ENCODE measurements around the gene TFAP2E. TPM values are rescaled to one million over a fixed set of nuclear protein-coding genes. Genes with fewer than 3 reads are reported as not detected.
"Not testable (repeated sequence)": the region's sequence is repeated elsewhere in the genome, so short reads cannot be mapped to it uniquely, and the experiment has no call there.

Gene TFAP2E
- total RNA-seq, 1 experiment from 2014 or later: 0.72 TPM

DNA sequence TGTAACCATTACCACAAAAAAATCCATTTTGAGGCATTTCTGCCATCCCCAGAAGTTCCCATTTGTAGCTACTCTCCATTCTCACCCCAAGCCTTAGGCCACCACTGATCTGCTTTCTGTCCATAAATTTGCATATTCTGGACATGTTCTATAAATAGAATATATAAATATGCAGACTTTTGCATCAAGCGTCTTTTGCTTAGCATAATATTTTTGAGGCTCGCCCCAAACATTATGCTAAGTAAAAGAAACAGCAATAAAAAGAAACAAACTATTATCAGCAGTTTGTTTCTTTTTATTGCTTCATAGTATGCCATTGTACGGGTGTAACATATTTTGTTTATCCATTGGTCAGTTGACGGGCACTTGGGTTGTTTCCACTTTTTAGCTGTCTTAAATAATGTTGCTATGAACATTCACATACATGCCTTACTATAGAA, 7.9 kb downstream of the TFAP2E start:
- no peak overlapping the region for H3K4me3 ChIP-seq
- no peaks in the 10 kb centered on the region for H3K36me3 ChIP-seq (ENCODE audit: low read depth)
- H3K4me2 ChIP-seq: no peak overlapping the region
- no peak overlapping the region for H3K27ac ChIP-seq
- ChIA-PET POLR2A (ENCODE audit: unreplicated experiment) (no interaction called here), CTCF (no interaction called here)
- TF ChIP-seq, protein P1, sequence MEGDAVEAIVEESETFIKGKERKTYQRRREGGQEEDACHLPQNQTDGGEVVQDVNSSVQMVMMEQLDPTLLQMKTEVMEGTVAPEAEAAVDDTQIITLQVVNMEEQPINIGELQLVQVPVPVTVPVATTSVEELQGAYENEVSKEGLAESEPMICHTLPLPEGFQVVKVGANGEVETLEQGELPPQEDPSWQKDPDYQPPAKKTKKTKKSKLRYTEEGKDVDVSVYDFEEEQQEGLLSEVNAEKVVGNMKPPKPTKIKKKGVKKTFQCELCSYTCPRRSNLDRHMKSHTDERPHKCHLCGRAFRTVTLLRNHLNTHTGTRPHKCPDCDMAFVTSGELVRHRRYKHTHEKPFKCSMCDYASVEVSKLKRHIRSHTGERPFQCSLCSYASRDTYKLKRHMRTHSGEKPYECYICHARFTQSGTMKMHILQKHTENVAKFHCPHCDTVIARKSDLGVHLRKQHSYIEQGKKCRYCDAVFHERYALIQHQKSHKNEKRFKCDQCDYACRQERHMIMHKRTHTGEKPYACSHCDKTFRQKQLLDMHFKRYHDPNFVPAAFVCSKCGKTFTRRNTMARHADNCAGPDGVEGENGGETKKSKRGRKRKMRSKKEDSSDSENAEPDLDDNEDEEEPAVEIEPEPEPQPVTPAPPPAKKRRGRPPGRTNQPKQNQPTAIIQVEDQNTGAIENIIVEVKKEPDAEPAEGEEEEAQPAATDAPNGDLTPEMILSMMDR (conservative IDR thresholded peaks at IDR 0.05): no peak
- no peak for TF ChIP-seq EZH2 (IDR thresholded peaks at IDR 0.05; ENCODE audit: low read depth)
- no peaks in the 10 kb centered on the region for H3K9me3 ChIP-seq (ENCODE audit: insufficient read depth, low read depth)
- no peaks in the 10 kb centered on the region for H3K79me2 ChIP-seq (ENCODE audit: low read depth)
- intact Hi-C loops (cut with micrococcal nuclease; ENCODE audit: unreplicated experiment): no loop called here
- H3F3A ChIP-seq (ENCODE audit: insufficient read depth, low read depth): no peaks in the 10 kb centered on the region
- H3K27me3 ChIP-seq (ENCODE audit: insufficient read depth, low read depth): no peaks in the 10 kb centered on the region
- no peaks in the 10 kb centered on the region for H3K9me2 ChIP-seq (ENCODE audit: insufficient read depth)
- H3K4me1 ChIP-seq (replicated peaks; ENCODE audit: insufficient read depth): no peaks in the 10 kb centered on the region
- no peaks in the 10 kb centered on the region for H4K20me1 ChIP-seq (ENCODE audit: insufficient read depth)
- no TSS peak for BruUV-seq (replicated peaks)
- no peak overlapping the region for H2AFZ ChIP-seq
- no peak for DNase-seq

DNA sequence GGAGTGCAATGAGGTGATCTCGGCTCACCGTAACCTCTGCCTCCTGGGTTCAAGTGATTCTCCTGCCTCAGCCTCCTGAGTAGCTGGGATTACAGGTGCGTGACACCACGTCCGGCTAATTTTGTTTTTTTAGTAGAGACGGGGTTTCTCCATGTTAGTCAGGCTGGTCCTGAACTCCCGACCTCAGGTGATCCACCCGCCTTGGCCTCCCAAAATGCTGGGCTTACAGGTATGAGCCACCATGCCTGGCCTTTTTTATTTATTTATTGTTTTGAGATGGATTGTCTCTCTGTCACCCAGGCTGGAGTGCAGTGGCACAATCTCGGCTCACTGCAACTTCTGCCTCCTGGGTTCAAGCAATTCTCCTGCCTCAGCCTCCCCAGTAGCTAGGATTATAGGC, 8.5 kb downstream of the TFAP2E start:
- POLR2A ChIA-PET (ENCODE audit: unreplicated experiment); H3K79me2 ChIP-seq (ENCODE audit: low read depth); H4K20me1 ChIP-seq (ENCODE audit: insufficient read depth); H3F3A ChIP-seq (ENCODE audit: insufficient read depth, low read depth); intact Hi-C loops (cut with micrococcal nuclease; ENCODE audit: unreplicated experiment); H3K4me3 ChIP-seq; H3K4me2 ChIP-seq; BruUV-seq (replicated peaks); H3K36me3 ChIP-seq (ENCODE audit: low read depth); H3K4me1 ChIP-seq (replicated peaks; ENCODE audit: insufficient read depth); DNase-seq; H3K9me2 ChIP-seq (ENCODE audit: insufficient read depth); CTCF ChIA-PET; H3K27ac ChIP-seq; H2AFZ ChIP-seq; H3K27me3 ChIP-seq (ENCODE audit: insufficient read depth, low read depth); H3K9me3 ChIP-seq (ENCODE audit: insufficient read depth, low read depth): not testable (repeated sequence)

DNA sequence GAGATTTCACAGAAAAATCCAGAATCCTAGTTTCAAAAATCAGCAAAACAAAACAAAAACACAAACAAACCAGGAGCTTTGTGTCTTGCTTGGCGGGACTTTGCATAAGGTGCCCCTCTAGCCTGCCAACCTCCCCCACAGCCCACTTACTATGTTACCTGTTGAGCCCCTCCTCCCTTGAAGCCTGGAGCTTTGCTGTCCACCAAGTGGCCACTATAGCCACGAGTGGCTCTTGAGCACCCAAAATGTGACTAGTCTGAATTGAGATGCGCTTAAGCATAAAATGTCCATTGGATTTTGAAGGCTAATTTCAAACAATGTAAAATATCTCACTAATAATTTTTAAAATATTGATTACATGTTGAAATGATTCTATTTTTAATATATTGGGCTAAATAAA, 12.2 kb downstream of the TFAP2E start:
- Histone ChIP-seq H3K9me2 (ENCODE audit: insufficient read depth) (no peaks in the 10 kb centered on the region), H3K36me3 (ENCODE audit: low read depth) (no peaks in the 10 kb centered on the region), H3K27ac (no peak overlapping the region), H3K4me2 (no peak overlapping the region), H3K4me3 (no peak overlapping the region), H3F3A (ENCODE audit: insufficient read depth, low read depth) (no peaks in the 10 kb centered on the region), H3K79me2 (ENCODE audit: low read depth) (no peaks in the 10 kb centered on the region), H3K27me3 (ENCODE audit: insufficient read depth, low read depth) (no peaks in the 10 kb centered on the region), H3K9me3 (ENCODE audit: insufficient read depth, low read depth) (no peaks in the 10 kb centered on the region), H3K4me1 (replicated peaks; ENCODE audit: insufficient read depth) (no peaks in the 10 kb centered on the region), H2AFZ (no peak overlapping the region), H4K20me1 (ENCODE audit: insufficient read depth) (no peaks in the 10 kb centered on the region)
- intact Hi-C loops (cut with micrococcal nuclease; ENCODE audit: unreplicated experiment): no loop called here
- CTCF ChIA-PET: interaction anchor here (0.6 kb wide), 1 partner anchor 146 kb away, joined by 4 read pairs; no protein-coding TSS in a partner anchor
- POLR2A ChIA-PET (ENCODE audit: unreplicated experiment): interaction anchor here (0.6 kb wide), 2 partner anchors 11 to 27 kb away, joined by 9 to 11 read pairs; no protein-coding TSS in a partner anchor
- no peak for DNase-seq
- BruUV-seq (replicated peaks): no TSS peak
- no peak for TF ChIP-seq EZH2 (IDR thresholded peaks at IDR 0.05; ENCODE audit: low read depth)
- TF ChIP-seq, protein P1 (conservative IDR thresholded peaks at IDR 0.05): no peak

GRCh38 chr1:35585805-35586204, 12.7 kb downstream of the TFAP2E start:
- DNase-seq; H3K27me3 ChIP-seq (ENCODE audit: insufficient read depth, low read depth); CTCF ChIA-PET; BruUV-seq (replicated peaks); H2AFZ ChIP-seq; H3K4me2 ChIP-seq; POLR2A ChIA-PET (ENCODE audit: unreplicated experiment); intact Hi-C loops (cut with micrococcal nuclease; ENCODE audit: unreplicated experiment); H3K9me3 ChIP-seq (ENCODE audit: insufficient read depth, low read depth); H3K9me2 ChIP-seq (ENCODE audit: insufficient read depth); H3K27ac ChIP-seq; H3F3A ChIP-seq (ENCODE audit: insufficient read depth, low read depth); H3K4me3 ChIP-seq; H3K79me2 ChIP-seq (ENCODE audit: low read depth); H3K4me1 ChIP-seq (replicated peaks; ENCODE audit: insufficient read depth); H4K20me1 ChIP-seq (ENCODE audit: insufficient read depth); H3K36me3 ChIP-seq (ENCODE audit: low read depth): not testable (repeated sequence)

Data from PC-9 (cell line).